B cell (primary cell): Measurements from ENCODE around the gene UBA1. TPM values are rescaled to one million over a fixed set of nuclear protein-coding genes. Genes with fewer than 3 reads are reported as not detected.

Experiments
- ATAC-seq: fragments of 200-7000 bp; cut with Tn5 transposase; one replicate; pipeline ENCODE4 v1.10.0; 2021; ENCODE audit warnings: low read depth, mild to moderate bottlenecking, moderate number of reproducible peaks, moderate library complexity
- CTCF ChIA-PET: fragments of 350-600 bp; sonication (Branson Sonifier 250); formaldehyde crosslinking; loops from one replicate; lab custom pipeline; 2021; ENCODE audit warnings: antibody characterized with exemption, inconsistent platforms; lab: Charles Lee
- POLR2A ChIA-PET: fragments of 350-600 bp; sonication (Branson Sonifier 250); formaldehyde crosslinking; loops from one replicate; lab custom pipeline; 2021; ENCODE audit warnings: antibody characterized with exemption; lab: Charles Lee
- DNase-seq: peaks from one replicate; pipeline ENCODE4 v3.0.0; 2013
- H2AFZ ChIP-seq: 2 replicates; pipeline ENCODE4 v1.6.1; 2012; ENCODE audit warnings: mild to moderate bottlenecking, low read depth, low read length; ENCODE audit not compliant: insufficient read depth, poor library complexity, severe bottlenecking
- H3K27ac ChIP-seq, 2 donors: 1 replicate in 1 of 2; 2 replicates in 1 of 2; pipeline ENCODE4 v1.5.1; 2012 to 2013; ENCODE audit warnings: low read length in 2 of 2, mild to moderate bottlenecking in 2 of 2, moderate library complexity in 1 of 2
- H3K27me3 ChIP-seq, 4 experiments: fragments of 200-600 bp in 1 of 4; sonication (generic) in 1 of 4; replicated peaks in 1 of 4; 1 replicate in 2 of 4; 2 replicates in 2 of 4; pipeline versions ENCODE4 v1.6.1 to v1.7.0; 2013 to 2016; ENCODE audit warnings: low read length in 3 of 4, mild to moderate bottlenecking in 2 of 4, mixed read lengths in 1 of 4, moderate library complexity in 1 of 4; ENCODE audit not compliant: insufficient read depth in 4 of 4, control insufficient read depth in 3 of 4; ENCODE audit errors: control extremely low read depth in 1 of 4
- H3K36me3 ChIP-seq, 2 experiments: replicated peaks in 1 of 2; 1 replicate in 1 of 2; 2 replicates in 1 of 2; pipeline versions ENCODE4 v1.6.1 to v1.7.1; 2013; ENCODE audit warnings: low read length in 1 of 2; ENCODE audit not compliant: insufficient read depth in 2 of 2, control insufficient read depth in 1 of 2; ENCODE audit errors: control extremely low read depth in 1 of 2, extremely low read depth in 1 of 2
- H3K4me1 ChIP-seq, 2 donors: fragments of 200-600 bp in 1 of 2; sonication (generic) in 1 of 2; 1 replicate in 1 of 2; 2 replicates in 1 of 2; pipeline versions ENCODE4 v1.5.1 to v1.6.1; 2013 to 2017; ENCODE audit warnings: low read length in 2 of 2; ENCODE audit not compliant: control insufficient read depth in 2 of 2, insufficient read depth in 2 of 2
- H3K4me2 ChIP-seq: replicated peaks from 2 replicates; pipeline ENCODE3; 2012; ENCODE audit warnings: mild to moderate bottlenecking, low read depth, low read length; ENCODE audit not compliant: poor library complexity, severe bottlenecking
- H3K4me3 ChIP-seq, 5 experiments: fragments of 200-600 bp in 1 of 5; sonication (generic) in 1 of 5; 1 replicate in 3 of 5; 2 replicates in 2 of 5; pipeline versions ENCODE4 v1.5.1 to v1.7.0; 2011 to 2016; ENCODE audit warnings: low read length in 4 of 5, mild to moderate bottlenecking in 4 of 5, low read depth in 2 of 5, control low read depth in 1 of 5, moderate library complexity in 1 of 5; ENCODE audit not compliant: insufficient read depth in 1 of 5; ENCODE audit errors: control extremely low read depth in 1 of 5, extremely low read depth in 1 of 5
- H3K79me2 ChIP-seq: fragments of 200-600 bp; sonication (generic); one replicate; pipeline ENCODE4 v1.6.0; 2016; ENCODE audit warnings: low read length; ENCODE audit not compliant: control insufficient read depth, insufficient read depth
- H3K9ac ChIP-seq: fragments of 200-600 bp; sonication (generic); 2 replicates; pipeline ENCODE4 v1.6.1; 2017; ENCODE audit warnings: mild to moderate bottlenecking, low read length, moderate library complexity
- H3K9me3 ChIP-seq, 3 donors: one replicate each; pipeline versions ENCODE4 v1.6.1 to v1.7.1; 2013; ENCODE audit warnings: low read length in 2 of 3; ENCODE audit not compliant: control insufficient read depth in 2 of 3, insufficient read depth in 1 of 3; ENCODE audit errors: control extremely low read depth in 1 of 3
- H4K20me1 ChIP-seq: 2 replicates; pipeline ENCODE4 v1.6.0; 2012; ENCODE audit warnings: mild to moderate bottlenecking, low read length; ENCODE audit not compliant: insufficient read depth, control insufficient read depth, poor library complexity, severe bottlenecking
- H3K27ac Mint-ChIP-seq: one replicate; pipeline ENCODE4 v1.8.0; 2021; ENCODE audit warnings: mixed read lengths
- H3K27me3 Mint-ChIP-seq: one replicate; pipeline ENCODE4 v1.8.0; 2021; ENCODE audit warnings: mixed read lengths
- H3K4me1 Mint-ChIP-seq: one replicate; pipeline ENCODE4 v1.8.0; 2021; ENCODE audit warnings: mixed read lengths
- H3K4me3 Mint-ChIP-seq: one replicate; pipeline ENCODE4 v1.8.0; 2021; ENCODE audit warnings: mixed read lengths
- H3K9me3 Mint-ChIP-seq: one replicate; pipeline ENCODE4 v1.8.0; 2022; ENCODE audit warnings: mixed read lengths; ENCODE audit not compliant: insufficient read depth
- CTCF ChIP-seq: fragments of 200-600 bp; IDR thresholded peaks from one replicate; pipeline ENCODE4 v1.8.0; 2022; ENCODE audit warnings: antibody characterized with exemption, mild to moderate bottlenecking
- EZH2 ChIP-seq: IDR thresholded peaks from 2 replicates; pipeline ENCODE4 v1.6.1; 2012; ENCODE audit warnings: borderline replicate concordance, low read depth, mild to moderate bottlenecking, moderate library complexity, low read length; ENCODE audit not compliant: insufficient read depth, poor library complexity, severe bottlenecking
- WGBS: methylation state at CpG from one replicate; pipeline ENCODE4 v1.1.5; 2013; ENCODE audit warnings: missing lambda C conversion rate; ENCODE audit not compliant: insufficient coverage; 5-methylcytosine and 5-hydroxymethylcytosine counted together
- intact Hi-C: fragments of 100-400 bp; cut with micrococcal nuclease; formaldehyde crosslinking; loops from one replicate; pipeline ENCODE4 v1.10.0; 2022
- polyA plus RNA-seq: library from polyadenylated mRNA; depleted of rRNA; stranded (reverse); fragments of >200 nt; gene quantifications from 2 replicates; pipeline ENCODE4 v1.2.3, GENCODE V29; 2012
- total RNA-seq, 2 donors: library from RNA; stranded (reverse); fragments of 120-200 nt in 1 of 2; gene quantifications; 1 replicate in 1 of 2; 2 replicates in 1 of 2; pipeline versions ENCODE4 v1.2.3 to v1.2.4, GENCODE V29; 2013 to 2022

UBA1 gene
- total and polyA plus RNA-seq, 2 donors (not counting 1 experiment from before 2014, with no cell fraction given), result 166 to 211 TPM

DNA sequence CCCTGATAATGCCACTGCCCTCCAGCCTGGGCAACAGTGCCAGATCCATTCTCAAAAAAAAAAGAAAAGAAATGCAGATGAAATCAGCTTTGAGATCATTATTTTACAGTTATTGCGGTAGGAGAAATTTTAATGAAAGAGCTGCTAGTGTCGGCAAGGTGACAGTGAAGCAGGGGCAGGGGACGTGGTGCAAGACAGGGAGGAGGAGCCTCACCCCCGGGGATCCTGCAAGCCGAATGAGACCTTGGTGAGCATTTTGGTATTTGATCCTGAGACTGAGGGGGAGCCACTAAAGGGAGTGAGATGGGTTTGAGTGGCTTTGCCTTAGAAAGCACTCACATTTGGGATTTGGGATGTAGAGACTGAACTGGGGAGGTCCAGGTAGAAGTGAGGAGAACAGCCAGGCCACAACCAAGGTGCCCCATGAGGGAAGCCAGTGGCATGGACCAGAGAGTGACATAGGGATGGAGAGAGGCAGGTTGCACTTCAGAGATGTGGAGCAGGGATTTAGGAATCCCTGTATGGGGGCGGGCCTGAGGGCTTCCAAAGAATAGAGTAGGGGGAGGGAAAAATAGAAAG lies 25.0 kb upstream of the UBA1 start:
- WGBS, result 98% methylated on average over 6 of the region's 6 CpGs
- POLR2A ChIA-PET, result no interaction called here
- no peak overlapping the region for H3K27ac Mint-ChIP-seq

DNA sequence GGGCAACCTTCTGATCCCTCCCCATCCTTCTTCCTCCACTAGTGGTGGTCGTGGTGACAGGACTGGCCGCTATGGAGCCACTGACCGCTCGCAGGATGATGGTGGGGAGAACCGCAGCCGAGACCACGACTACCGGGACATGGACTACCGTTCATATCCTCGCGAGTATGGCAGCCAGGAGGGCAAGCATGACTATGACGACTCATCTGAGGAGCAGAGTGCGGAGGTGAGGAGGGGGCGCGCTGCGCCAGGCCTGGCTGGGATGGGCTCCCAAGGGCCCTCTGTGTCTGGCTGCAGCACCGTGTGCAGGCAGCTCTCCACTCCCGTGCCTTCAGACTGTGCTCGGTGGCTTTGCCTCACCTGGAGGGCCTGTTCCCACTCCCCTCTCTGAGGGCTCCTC lies 24.4 kb upstream of the UBA1 start:
- H3K9ac ChIP-seq, result no peak overlapping the region
- no peak for ATAC-seq
- H2AFZ ChIP-seq, result no peak overlapping the region
- WGBS, result 93% methylated on average over 7 of the region's 19 CpGs
- ChIA-PET POLR2A (interaction anchor here (0.6 kb wide), 1 partner anchor 17 kb away, joined by 9 read pairs; no protein-coding TSS in a partner anchor), CTCF (no interaction called here)
- H3K27me3 ChIP-seq, result no peaks in the 10 kb centered on the region
- peaks cover 22% of the 10 kb centered on the region for H4K20me1 ChIP-seq
- H3K79me2 ChIP-seq, result peaks cover 55% of the 10 kb centered on the region
- peaks cover 0 to 29% of the 10 kb centered on the region in 2 experiments for H3K36me3 ChIP-seq
- no peaks in the 10 kb centered on the region for H3K9me3 Mint-ChIP-seq
- intact Hi-C loops, result no loop called here
- DNase-seq, result no peak
- no peak overlapping the region for H3K27ac Mint-ChIP-seq
- peaks cover 3% of the 10 kb centered on the region for H3K4me1 Mint-ChIP-seq
- no peaks in the 10 kb centered on the region for H3K9me3 ChIP-seq
- no peak overlapping the region for H3K4me3 Mint-ChIP-seq
- H3K4me1 ChIP-seq, result no peaks in the 10 kb centered on the region
- no peaks in the 10 kb centered on the region for H3K27me3 Mint-ChIP-seq
- no peak overlapping the region for H3K4me3 ChIP-seq
- no peak overlapping the region for H3K4me2 ChIP-seq
- TF ChIP-seq CTCF (no peak), EZH2 (no peak)
- H3K27ac ChIP-seq, result no peak overlapping the region

More for the DNA sequence above, 25.0 kb upstream of the UBA1 start:
- H3K4me1 ChIP-seq, result no peaks in the 10 kb centered on the region
- H3K4me1 Mint-ChIP-seq, result peaks cover 3% of the 10 kb centered on the region
- intact Hi-C loops, result no loop called here
- H3K9me3 ChIP-seq, result no peaks in the 10 kb centered on the region
- H3K4me3 Mint-ChIP-seq, result no peak overlapping the region
- CTCF ChIA-PET, result no interaction called here
- no peaks in the 10 kb centered on the region for H3K9me3 Mint-ChIP-seq
- H2AFZ ChIP-seq, result no peak overlapping the region
- H3K4me2 ChIP-seq, result no peak overlapping the region
- peaks cover 58% of the 10 kb centered on the region for H3K79me2 ChIP-seq
- TF ChIP-seq CTCF (no peak), EZH2 (no peak)
- no peak overlapping the region for H3K9ac ChIP-seq
- peaks cover 0 to 26% of the 10 kb centered on the region in 2 experiments for H3K36me3 ChIP-seq
- peaks cover 22% of the 10 kb centered on the region for H4K20me1 ChIP-seq
- no peak overlapping the region for H3K27ac ChIP-seq
- no peak overlapping the region for H3K4me3 ChIP-seq
- H3K27me3 Mint-ChIP-seq, result no peaks in the 10 kb centered on the region
- no peaks in the 10 kb centered on the region for H3K27me3 ChIP-seq
- DNase-seq (no peak), ATAC-seq (no peak)
